ENCODE results near the gene SPG11.

SPG11 gene

DNA sequence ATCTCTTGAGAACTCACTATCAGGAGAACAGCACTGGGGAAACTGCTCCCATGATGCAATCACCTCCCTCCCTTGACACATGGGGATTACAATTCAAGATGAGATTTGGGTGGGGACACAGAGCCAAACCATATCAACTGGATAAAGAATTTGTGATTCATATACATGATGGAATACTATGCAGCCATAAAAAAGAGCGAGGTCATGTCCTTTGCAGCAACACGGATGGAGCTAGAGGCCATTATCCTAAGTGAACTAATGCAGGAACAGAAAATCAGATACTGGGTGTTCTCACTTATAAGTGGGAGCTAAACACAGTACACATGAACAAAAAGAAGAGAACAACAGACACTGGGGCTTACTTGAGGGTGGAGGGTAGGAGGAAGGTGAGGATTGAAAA, 17.0 kb downstream of the SPG11 start:
- Histone ChIP-seq H3K36me3 (replicated peaks in 1 of 2; ENCODE audit: control insufficient read depth in 2 of 2, insufficient read depth in 2 of 2, low read length in 2 of 2) (peaks cover 7 to 77% of the 10 kb centered on the region in 2 donors), H3K4ac (ENCODE audit: low read length) (no peak overlapping the region), H2BK12ac (ENCODE audit: low read length) (no peak overlapping the region), H3K79me1 (ENCODE audit: low read depth, low read length) (no peaks in the 10 kb centered on the region), H3K18ac (ENCODE audit: low read length) (no peak overlapping the region), H3K14ac (ENCODE audit: low read length) (no peak overlapping the region), H3K27me3 (ENCODE audit: control insufficient read depth in 3 of 3, insufficient read depth in 3 of 3, low read depth in 1 of 3, low read length in 3 of 3) (no peaks in the 10 kb centered on the region), H3K4me1 (ENCODE audit: control insufficient read depth in 2 of 2, insufficient read depth in 1 of 2, low read depth in 1 of 2, low read length in 2 of 2) (no peaks in the 10 kb centered on the region), H2BK120ac (ENCODE audit: low read depth, low read length) (no peak overlapping the region), H2AFZ (ENCODE audit: low read length) (no peak overlapping the region), H3K23ac (ENCODE audit: low read depth, low read length, poor library complexity) (no peak overlapping the region), H3K9me3 (replicated peaks in 1 of 2; ENCODE audit: control insufficient read depth in 2 of 2, insufficient read depth in 1 of 2, low read depth in 1 of 2, low read length in 2 of 2) (peaks cover 0 to 14% of the 10 kb centered on the region in 2 donors), H2BK5ac (ENCODE audit: low read length) (no peak overlapping the region), H2BK15ac (ENCODE audit: low read length) (no peak overlapping the region), H3K4me2 (ENCODE audit: insufficient read depth, low read length, poor library complexity, severe bottlenecking) (no peak overlapping the region), H3K27ac (replicated peaks; ENCODE audit: low read length) (no peak overlapping the region), H3K4me3 (ENCODE audit: low read length in 2 of 2) (no peak overlapping the region), H4K8ac (ENCODE audit: low read depth, low read length) (no peak overlapping the region), H4K91ac (ENCODE audit: low read depth, low read length, poor library complexity) (no peak overlapping the region), H2AK5ac (ENCODE audit: low read depth, low read length) (no peak overlapping the region), H3K9ac (ENCODE audit: low read depth, low read length, poor library complexity) (no peak overlapping the region)
- no CpG with 5 or more reads among the region's 2 CpGs for WGBS, 2 donors (ENCODE audit: extremely low coverage in 2 of 2, insufficient read length in 2 of 2, insufficient replicate concordance in 1 of 2)
- DNase-seq (ENCODE audit: low spot score), result no peak

DNA sequence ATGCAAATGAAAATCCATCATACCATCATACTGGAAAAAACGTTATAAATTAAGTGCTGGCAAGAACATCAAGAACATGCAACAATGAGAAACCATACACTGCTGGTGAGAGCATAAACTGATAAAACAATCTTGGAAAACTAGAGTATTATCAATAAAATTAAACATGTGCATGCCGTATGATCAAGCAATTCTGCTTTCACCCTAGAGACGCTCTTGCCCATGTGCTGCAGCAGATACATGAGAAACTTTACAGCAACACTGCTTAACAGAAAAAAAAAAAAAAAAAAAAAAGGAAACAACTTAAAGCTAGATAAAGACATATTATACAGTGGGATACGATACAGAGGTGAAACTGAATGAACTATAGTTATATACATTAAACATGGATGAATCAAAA, 21.8 kb downstream of the SPG11 start:
- no peak overlapping the region for H3K4me2 ChIP-seq (ENCODE audit: insufficient read depth, low read length, poor library complexity, severe bottlenecking)
- no peak overlapping the region for H2AFZ ChIP-seq (ENCODE audit: low read length)
- H3K9me3 ChIP-seq (replicated peaks in 1 of 2; ENCODE audit: control insufficient read depth in 2 of 2, insufficient read depth in 1 of 2, low read depth in 1 of 2, low read length in 2 of 2), result peaks cover 2 to 20% of the 10 kb centered on the region in 2 donors
- H3K14ac ChIP-seq (ENCODE audit: low read length), result no peak overlapping the region
- no peak overlapping the region for H2BK15ac ChIP-seq (ENCODE audit: low read length)
- no peak overlapping the region for H2AK5ac ChIP-seq (ENCODE audit: low read depth, low read length)
- no peak overlapping the region for H3K18ac ChIP-seq (ENCODE audit: low read length)
- H3K23ac ChIP-seq (ENCODE audit: low read depth, low read length, poor library complexity), result no peak overlapping the region
- H3K27me3 ChIP-seq (ENCODE audit: control insufficient read depth in 3 of 3, insufficient read depth in 3 of 3, low read depth in 1 of 3, low read length in 3 of 3), result no peaks in the 10 kb centered on the region
- no CpG with 5 or more reads among the region's 4 CpGs for WGBS, 2 donors (ENCODE audit: extremely low coverage in 2 of 2, insufficient read length in 2 of 2, insufficient replicate concordance in 1 of 2)
- no peak overlapping the region for H3K4me3 ChIP-seq (ENCODE audit: low read length in 2 of 2)
- no peak overlapping the region for H4K8ac ChIP-seq (ENCODE audit: low read depth, low read length)
- no peak overlapping the region for H2BK12ac ChIP-seq (ENCODE audit: low read length)
- no peak for DNase-seq (ENCODE audit: low spot score)
- H3K4ac ChIP-seq (ENCODE audit: low read length), result no peak overlapping the region
- no peak overlapping the region for H3K27ac ChIP-seq (replicated peaks; ENCODE audit: low read length)
- peaks cover 6 to 71% of the 10 kb centered on the region in 2 donors for H3K36me3 ChIP-seq (replicated peaks in 1 of 2; ENCODE audit: control insufficient read depth in 2 of 2, insufficient read depth in 2 of 2, low read length in 2 of 2)
- H3K79me1 ChIP-seq (ENCODE audit: low read depth, low read length), result no peaks in the 10 kb centered on the region
- no peaks in the 10 kb centered on the region for H3K4me1 ChIP-seq (ENCODE audit: control insufficient read depth in 2 of 2, insufficient read depth in 1 of 2, low read depth in 1 of 2, low read length in 2 of 2)
- no peak overlapping the region for H2BK120ac ChIP-seq (ENCODE audit: low read depth, low read length)
- H4K91ac ChIP-seq (ENCODE audit: low read depth, low read length, poor library complexity), result no peak overlapping the region
- no peak overlapping the region for H3K9ac ChIP-seq (ENCODE audit: low read depth, low read length, poor library complexity)
- no peak overlapping the region for H2BK5ac ChIP-seq (ENCODE audit: low read length)

DNA sequence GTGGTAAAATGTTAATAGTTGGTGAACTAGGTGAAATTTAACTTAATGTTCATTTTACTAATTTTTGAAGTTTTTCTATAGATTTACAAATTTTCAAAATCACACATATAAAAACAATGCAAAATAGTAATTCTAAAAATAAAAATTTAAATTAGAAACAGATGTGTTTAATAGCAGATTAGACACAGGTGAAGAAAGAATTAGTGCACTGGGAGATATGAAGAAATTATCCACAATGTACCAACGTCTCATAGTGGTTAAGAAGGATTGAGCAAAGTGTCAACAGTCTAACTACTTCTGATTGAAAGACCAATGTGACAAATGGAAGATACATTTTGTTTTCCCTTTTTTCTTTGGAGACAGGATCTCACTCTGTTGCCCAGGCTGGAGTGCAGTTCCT, 26.5 kb downstream of the SPG11 start:
- Histone ChIP-seq H3K79me1 (ENCODE audit: low read depth, low read length) (no peaks in the 10 kb centered on the region), H2BK15ac (ENCODE audit: low read length) (no peak overlapping the region), H3K18ac (ENCODE audit: low read length) (no peak overlapping the region), H3K27me3 (ENCODE audit: control insufficient read depth in 3 of 3, insufficient read depth in 3 of 3, low read depth in 1 of 3, low read length in 3 of 3) (no peaks in the 10 kb centered on the region), H3K36me3 (replicated peaks in 1 of 2; ENCODE audit: control insufficient read depth in 2 of 2, insufficient read depth in 2 of 2, low read length in 2 of 2) (peaks cover 5 to 84% of the 10 kb centered on the region in 2 donors), H2AFZ (ENCODE audit: low read length) (no peak overlapping the region), H3K4me3 (ENCODE audit: low read length in 2 of 2) (no peak overlapping the region), H2BK120ac (ENCODE audit: low read depth, low read length) (no peak overlapping the region), H3K27ac (replicated peaks; ENCODE audit: low read length) (no peak overlapping the region), H2BK5ac (ENCODE audit: low read length) (no peak overlapping the region), H3K9me3 (replicated peaks in 1 of 2; ENCODE audit: control insufficient read depth in 2 of 2, insufficient read depth in 1 of 2, low read depth in 1 of 2, low read length in 2 of 2) (peaks cover 2 to 9% of the 10 kb centered on the region in 2 donors), H2BK12ac (ENCODE audit: low read length) (no peak overlapping the region), H3K14ac (ENCODE audit: low read length) (no peak overlapping the region), H3K4me2 (ENCODE audit: insufficient read depth, low read length, poor library complexity, severe bottlenecking) (no peak overlapping the region), H3K4me1 (ENCODE audit: control insufficient read depth in 2 of 2, insufficient read depth in 1 of 2, low read depth in 1 of 2, low read length in 2 of 2) (no peaks in the 10 kb centered on the region), H4K8ac (ENCODE audit: low read depth, low read length) (no peak overlapping the region), H4K91ac (ENCODE audit: low read depth, low read length, poor library complexity) (no peak overlapping the region), H3K4ac (ENCODE audit: low read length) (no peak overlapping the region), H3K23ac (ENCODE audit: low read depth, low read length, poor library complexity) (no peak overlapping the region), H3K9ac (ENCODE audit: low read depth, low read length, poor library complexity) (no peak overlapping the region), H2AK5ac (ENCODE audit: low read depth, low read length) (no peak overlapping the region)
- no peak for DNase-seq (ENCODE audit: low spot score)
- no CpG with 5 or more reads among the region's 1 CpG for WGBS, 2 donors (ENCODE audit: extremely low coverage in 2 of 2, insufficient read length in 2 of 2, insufficient replicate concordance in 1 of 2)

DNA sequence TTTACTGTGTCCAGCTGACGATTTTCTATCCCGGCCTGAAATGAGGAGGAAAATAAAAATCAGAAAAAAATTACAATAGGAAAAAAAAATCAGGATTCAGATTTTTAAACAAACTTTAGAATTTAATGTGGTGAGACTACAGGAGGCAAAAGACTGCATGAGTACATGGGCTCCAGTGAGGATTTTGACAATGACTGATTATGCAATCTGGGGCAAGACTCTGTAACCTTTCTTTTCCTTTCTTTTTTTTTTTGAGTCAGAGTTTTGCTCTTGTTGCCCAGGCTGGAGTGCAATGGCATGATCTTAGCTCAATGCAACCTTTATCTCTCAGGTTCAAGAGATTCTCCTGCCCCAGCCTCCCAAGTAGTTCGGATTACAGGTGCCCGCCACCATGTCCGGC, 29.9 kb downstream of the SPG11 start:
- Histone ChIP-seq H3K4me2 (ENCODE audit: insufficient read depth, low read length, poor library complexity, severe bottlenecking) (no peak overlapping the region), H2AK5ac (ENCODE audit: low read depth, low read length) (no peak overlapping the region), H3K79me1 (ENCODE audit: low read depth, low read length) (no peaks in the 10 kb centered on the region), H3K36me3 (replicated peaks in 1 of 2; ENCODE audit: control insufficient read depth in 2 of 2, insufficient read depth in 2 of 2, low read length in 2 of 2) (peaks cover 11 to 88% of the 10 kb centered on the region in 2 donors), H2BK5ac (ENCODE audit: low read length) (no peak overlapping the region), H4K8ac (ENCODE audit: low read depth, low read length) (no peak overlapping the region), H3K23ac (ENCODE audit: low read depth, low read length, poor library complexity) (no peak overlapping the region), H3K9me3 (replicated peaks in 1 of 2; ENCODE audit: control insufficient read depth in 2 of 2, insufficient read depth in 1 of 2, low read depth in 1 of 2, low read length in 2 of 2) (peaks cover 2 to 9% of the 10 kb centered on the region in 2 donors), H3K18ac (ENCODE audit: low read length) (no peak overlapping the region), H3K9ac (ENCODE audit: low read depth, low read length, poor library complexity) (no peak overlapping the region), H3K4ac (ENCODE audit: low read length) (no peak overlapping the region), H2BK120ac (ENCODE audit: low read depth, low read length) (no peak overlapping the region), H2BK12ac (ENCODE audit: low read length) (no peak overlapping the region), H4K91ac (ENCODE audit: low read depth, low read length, poor library complexity) (no peak overlapping the region), H3K14ac (ENCODE audit: low read length) (no peak overlapping the region), H3K27ac (replicated peaks; ENCODE audit: low read length) (no peak overlapping the region), H2AFZ (ENCODE audit: low read length) (no peak overlapping the region), H2BK15ac (ENCODE audit: low read length) (no peak overlapping the region), H3K27me3 (ENCODE audit: control insufficient read depth in 3 of 3, insufficient read depth in 3 of 3, low read depth in 1 of 3, low read length in 3 of 3) (no peaks in the 10 kb centered on the region), H3K4me3 (ENCODE audit: low read length in 2 of 2) (no peak overlapping the region), H3K4me1 (ENCODE audit: control insufficient read depth in 2 of 2, insufficient read depth in 1 of 2, low read depth in 1 of 2, low read length in 2 of 2) (no peaks in the 10 kb centered on the region)
- no CpG with 5 or more reads among the region's 5 CpGs for WGBS, 2 donors (ENCODE audit: extremely low coverage in 2 of 2, insufficient read length in 2 of 2, insufficient replicate concordance in 1 of 2)
- DNase-seq (ENCODE audit: low spot score), result no peak
